ENCODE measurements around the gene FAM227B.

- TF ChIP-seq EZH2 (IDR thresholded peaks at IDR 0.05; ENCODE audit: low read length), result no peak
- no peak for TF ChIP-seq CTCF (optimal IDR thresholded peaks at IDR 0.05 in 1 of 3, IDR thresholded peaks at IDR 0.05 in 1 of 3, conservative IDR thresholded peaks at IDR 0.05 in 1 of 3; ENCODE audit: extremely low read depth in 1 of 3, insufficient read depth in 2 of 3, low read length in 3 of 3)
These were observed 61.7 kb downstream of the FAM227B start for GRCh38 chr15:49558929-49559328.
